OCI-LY1 (cell line): ENCODE results near the gene HSF2BP.

Source experiments
- EZH2 ChIP-seq: fragments of 200-600 bp; sonication (generic), shearing (Covaris generic); IDR thresholded peaks from 2 replicates; pipeline ENCODE4 v1.8.0; 2017; ENCODE audit warnings: borderline replicate concordance, mixed run types, mild to moderate bottlenecking, antibody characterized with exemption, low read length, moderate library complexity, mixed read lengths
- TF ChIP-seq, protein P1 (sequence below): fragments of 200-600 bp; sonication (generic), shearing (Covaris generic); IDR thresholded peaks from 2 replicates; pipeline ENCODE4 v1.5.1; 2017; ENCODE audit warnings: mild to moderate bottlenecking, antibody characterized with exemption, low read length, moderate library complexity, mixed read lengths

DNA sequence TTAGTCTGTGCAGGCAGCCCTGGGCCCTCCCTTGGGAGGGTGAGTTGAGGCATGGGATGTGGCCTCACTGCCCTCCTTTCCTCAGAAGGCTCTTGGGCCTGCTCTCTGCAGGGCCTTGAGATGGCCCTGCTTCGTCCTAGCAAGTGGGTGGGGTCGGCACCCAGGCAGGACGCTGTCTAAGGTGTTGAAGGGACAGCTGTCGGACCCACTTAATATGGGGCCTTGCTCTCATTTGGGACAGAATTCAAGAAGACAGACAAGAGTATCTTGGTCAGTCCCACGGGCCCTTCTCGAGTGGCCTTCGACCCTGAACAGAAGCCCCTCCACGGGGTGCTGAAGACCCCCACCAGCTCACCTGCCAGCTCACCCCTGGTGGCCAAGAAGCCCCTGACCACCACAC, 33.7 kb upstream of the HSF2BP start:
- TF ChIP-seq, protein P1, sequence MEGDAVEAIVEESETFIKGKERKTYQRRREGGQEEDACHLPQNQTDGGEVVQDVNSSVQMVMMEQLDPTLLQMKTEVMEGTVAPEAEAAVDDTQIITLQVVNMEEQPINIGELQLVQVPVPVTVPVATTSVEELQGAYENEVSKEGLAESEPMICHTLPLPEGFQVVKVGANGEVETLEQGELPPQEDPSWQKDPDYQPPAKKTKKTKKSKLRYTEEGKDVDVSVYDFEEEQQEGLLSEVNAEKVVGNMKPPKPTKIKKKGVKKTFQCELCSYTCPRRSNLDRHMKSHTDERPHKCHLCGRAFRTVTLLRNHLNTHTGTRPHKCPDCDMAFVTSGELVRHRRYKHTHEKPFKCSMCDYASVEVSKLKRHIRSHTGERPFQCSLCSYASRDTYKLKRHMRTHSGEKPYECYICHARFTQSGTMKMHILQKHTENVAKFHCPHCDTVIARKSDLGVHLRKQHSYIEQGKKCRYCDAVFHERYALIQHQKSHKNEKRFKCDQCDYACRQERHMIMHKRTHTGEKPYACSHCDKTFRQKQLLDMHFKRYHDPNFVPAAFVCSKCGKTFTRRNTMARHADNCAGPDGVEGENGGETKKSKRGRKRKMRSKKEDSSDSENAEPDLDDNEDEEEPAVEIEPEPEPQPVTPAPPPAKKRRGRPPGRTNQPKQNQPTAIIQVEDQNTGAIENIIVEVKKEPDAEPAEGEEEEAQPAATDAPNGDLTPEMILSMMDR = no peak
- no peak for TF ChIP-seq EZH2
